Measurements from ENCODE around the gene C22orf15. TPM values are rescaled to one million over a fixed set of nuclear protein-coding genes. Genes with fewer than 3 reads are reported as not detected.

The C22orf15 gene
- total RNA-seq, 1 donor from 2014 or later, result 5.9 TPM

- no peak for TF ChIP-seq CTCF (IDR thresholded peaks at IDR 0.05)
- intact Hi-C loops (cut with DNase I), result no loop called here
- H3K4me1 ChIP-seq, result peaks cover 14% of the 10 kb centered on the region
- H3K4me3 ChIP-seq, result no peak overlapping the region
- DNase-seq, result no peak
- no peaks in the 10 kb centered on the region for H3K36me3 ChIP-seq
- no peaks in the 10 kb centered on the region for H3K27me3 ChIP-seq (ENCODE audit: low read depth)
- H3K9me3 ChIP-seq, result no peaks in the 10 kb centered on the region
- ATAC-seq, result no peak
- no peak overlapping the region for H3K27ac ChIP-seq
Measured at GRCh38 chr22:23752090-23752691, 10.6 kb upstream of the C22orf15 start.

DNA sequence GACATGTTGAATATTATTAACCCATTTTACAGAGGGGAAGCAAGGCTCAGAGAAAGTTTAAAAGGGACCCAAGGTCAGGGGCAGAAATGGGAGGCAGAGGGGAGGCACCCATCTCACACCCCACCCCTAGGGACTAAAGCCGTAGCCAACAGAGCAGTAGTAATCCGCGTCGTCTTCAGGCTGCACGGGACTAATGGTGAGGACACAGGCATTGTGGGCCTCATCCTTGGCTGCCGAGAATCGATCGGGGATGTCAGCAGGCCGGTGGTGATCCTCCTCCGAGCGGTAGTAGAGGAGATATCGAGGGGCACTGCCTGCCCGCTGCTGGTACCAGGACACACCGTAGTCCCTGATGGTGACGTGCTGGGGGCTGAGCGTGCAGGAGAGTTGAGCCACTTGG lies 10.0 kb upstream of the C22orf15 start:
- ATAC-seq (no peak), DNase-seq (no peak)
- no peaks in the 10 kb centered on the region for H3K27me3 ChIP-seq (ENCODE audit: low read depth)
- intact Hi-C loops (cut with DNase I), result no loop called here
- no peak overlapping the region for H3K27ac ChIP-seq
- peaks cover 14% of the 10 kb centered on the region for H3K4me1 ChIP-seq
- no peaks in the 10 kb centered on the region for H3K36me3 ChIP-seq
- no peak overlapping the region for H3K4me3 ChIP-seq
- H3K9me3 ChIP-seq, result no peaks in the 10 kb centered on the region
- no peak for TF ChIP-seq CTCF (IDR thresholded peaks at IDR 0.05)

DNA sequence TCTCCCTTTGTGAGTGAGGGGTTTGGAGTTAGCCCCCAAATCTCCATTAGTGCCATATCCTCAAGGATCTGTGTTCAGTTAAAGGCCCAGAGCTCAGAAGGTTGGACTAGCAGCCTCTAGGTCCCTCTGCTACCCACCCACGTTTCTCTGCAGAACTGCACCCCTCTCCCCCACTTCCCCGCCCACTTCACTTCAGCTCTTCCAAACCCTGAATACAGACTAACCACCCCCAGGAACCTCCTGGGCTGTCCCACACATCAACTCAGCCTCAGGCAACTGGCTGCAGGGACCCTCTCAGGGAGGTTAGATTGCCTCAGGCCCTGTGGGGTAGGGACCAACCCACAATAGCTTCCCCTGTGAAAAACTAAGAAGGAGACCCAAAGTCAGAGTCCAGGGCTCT lies 9.4 kb upstream of the C22orf15 start:
- H3K36me3 ChIP-seq, result no peaks in the 10 kb centered on the region
- intact Hi-C loops (cut with DNase I), result no loop called here
- H3K27ac ChIP-seq, result no peak overlapping the region
- ATAC-seq (no peak), DNase-seq (no peak)
- H3K4me1 ChIP-seq, result peaks cover 14% of the 10 kb centered on the region
- no peaks in the 10 kb centered on the region for H3K27me3 ChIP-seq (ENCODE audit: low read depth)
- no peaks in the 10 kb centered on the region for H3K9me3 ChIP-seq
- H3K4me3 ChIP-seq, result no peak overlapping the region
- no peak for TF ChIP-seq CTCF (IDR thresholded peaks at IDR 0.05)

- Histone ChIP-seq H3K27me3 (ENCODE audit: low read depth) (no peaks in the 10 kb centered on the region), H3K4me1 (peaks cover 14% of the 10 kb centered on the region), H3K4me3 (no peak within 1 kb of the TSS), H3K27ac (no peak within 1 kb of the TSS), H3K36me3 (no peaks in the 10 kb centered on the region), H3K9me3 (no peaks in the 10 kb centered on the region)
- no peak for DNase-seq
- intact Hi-C loops (cut with DNase I), result no loop called here
- no peak for TF ChIP-seq CTCF (IDR thresholded peaks at IDR 0.05)
- no peak for ATAC-seq
Measured at GRCh38 chr22:23754220-23754919, 8.4 kb upstream of the C22orf15 start, which contains the start of gene VPREB3. TSS of gene VPREB3 (minus strand) at chr22:23754425. CDS start at chr22:23754363, 62 bp downstream.

DNA sequence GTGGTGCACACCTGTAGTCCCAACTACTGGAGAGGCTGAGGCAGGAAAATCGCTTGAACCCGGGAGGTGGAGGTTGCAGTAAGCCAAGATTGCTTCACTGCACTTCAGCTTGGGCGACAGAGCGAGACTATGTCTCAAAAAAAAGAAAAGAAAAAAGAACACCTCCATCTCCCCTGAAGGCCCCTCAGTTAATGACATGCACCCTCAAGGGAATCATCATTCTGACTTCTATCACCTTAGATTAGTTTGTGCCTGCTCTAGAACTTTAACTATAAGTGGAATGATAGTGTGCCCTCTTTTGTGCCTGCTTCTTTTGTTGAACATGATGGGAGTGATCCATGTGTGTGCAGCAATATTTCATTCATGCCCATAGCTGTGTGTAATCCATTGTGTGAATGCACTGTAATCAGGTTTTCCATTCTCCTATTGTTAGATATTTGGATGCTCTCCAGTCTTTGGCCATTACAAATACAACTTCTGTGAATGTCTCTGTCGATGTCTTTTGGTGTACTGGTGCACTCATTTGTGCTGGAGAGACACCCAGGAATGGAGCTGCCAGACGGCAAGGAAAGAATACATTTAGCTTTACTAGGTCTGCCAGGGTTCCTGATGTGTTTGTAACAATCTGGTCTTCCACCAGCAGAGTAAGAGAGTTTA lies 7.7 kb upstream of the C22orf15 start:
- ATAC-seq, result no peak
- Histone ChIP-seq H3K27ac (no peak overlapping the region), H3K4me3 (no peak overlapping the region), H3K27me3 (ENCODE audit: low read depth) (no peaks in the 10 kb centered on the region), H3K9me3 (no peaks in the 10 kb centered on the region), H3K36me3 (no peaks in the 10 kb centered on the region), H3K4me1 (peaks cover 8% of the 10 kb centered on the region)
- TF ChIP-seq CTCF (IDR thresholded peaks at IDR 0.05), result no peak
- DNase-seq, result no peak
- intact Hi-C loops (cut with DNase I), result no loop called here
